NT2/D1 (cell line): ENCODE measurements around the gene FBXW9.

Source experiments
- SUZ12 ChIP-seq: IDR thresholded peaks from 2 replicates; pipeline ENCODE4 v1.6.1; 2011; ENCODE audit not compliant: insufficient read length, insufficient read depth; ENCODE audit errors: extremely low read depth
- YY1 ChIP-seq: IDR thresholded peaks from 2 replicates; pipeline ENCODE4 v1.6.1; 2011; ENCODE audit not compliant: insufficient read length, insufficient read depth

DNA sequence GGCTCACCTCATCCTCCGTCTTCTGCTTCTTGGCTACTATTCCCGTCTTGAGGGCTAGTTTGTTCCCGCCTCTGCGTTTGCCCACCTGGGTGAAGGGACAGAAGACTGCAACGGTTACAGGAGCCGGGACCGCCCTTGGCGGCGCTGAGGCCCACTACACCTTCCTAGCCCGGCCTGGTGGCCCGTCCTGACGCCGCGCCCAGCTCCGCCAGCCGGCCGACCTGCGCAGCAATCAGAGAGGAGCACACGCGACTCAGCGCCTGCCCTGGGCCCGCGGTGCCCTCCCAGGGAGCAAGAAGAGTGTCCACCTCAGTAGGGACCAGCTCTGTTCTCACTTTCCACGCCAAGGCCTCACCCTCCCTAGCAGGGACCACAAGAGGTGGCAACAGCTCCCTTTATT lies 34.9 kb upstream of the FBXW9 start:
- TF ChIP-seq YY1 (no peak), SUZ12 (no peak)
